Neuronal stem cell (in vitro differentiated cells): ENCODE measurements around the gene PCARE.

Source experiments
- DNase-seq: peaks from one replicate; pipeline ENCODE4 v3.0.0-alpha.2; 2013; ENCODE audit warnings: low spot score
- H2AFZ ChIP-seq: one replicate; pipeline ENCODE4 v1.6.1; 2013; ENCODE audit warnings: mild to moderate bottlenecking, low read length, inconsistent platforms
- H2AK5ac ChIP-seq: 2 replicates; pipeline ENCODE4 v1.6.1; 2013; ENCODE audit warnings: low read depth, mild to moderate bottlenecking, inconsistent platforms, low read length, moderate library complexity, mixed read lengths
- H2BK120ac ChIP-seq: 2 replicates; pipeline ENCODE4 v1.6.1; 2013; ENCODE audit warnings: low read depth, mild to moderate bottlenecking, inconsistent platforms, low read length, moderate library complexity, mixed read lengths
- H2BK12ac ChIP-seq: one replicate; pipeline ENCODE4 v1.6.1; 2013; ENCODE audit warnings: low read length, inconsistent platforms
- H2BK15ac ChIP-seq: 2 replicates; pipeline ENCODE4 v1.6.1; 2013; ENCODE audit warnings: mild to moderate bottlenecking, low read length, inconsistent platforms, mixed read lengths
- H2BK5ac ChIP-seq: one replicate; pipeline ENCODE4 v1.6.1; 2013; ENCODE audit warnings: inconsistent platforms, mild to moderate bottlenecking, low read length, moderate library complexity
- H3K14ac ChIP-seq: one replicate; pipeline ENCODE4 v1.6.1; 2013; ENCODE audit warnings: low read length, inconsistent platforms
- H3K18ac ChIP-seq: 2 replicates; pipeline ENCODE4 v1.6.1; 2013; ENCODE audit warnings: low read length, inconsistent platforms
- H3K23ac ChIP-seq: 2 replicates; pipeline ENCODE4 v1.6.1; 2013; ENCODE audit warnings: low read depth, mild to moderate bottlenecking, mixed read lengths, low read length, inconsistent platforms; ENCODE audit not compliant: poor library complexity
- H3K27ac ChIP-seq: replicated peaks from 3 replicates; pipeline ENCODE4 v1.5.1; 2013; ENCODE audit warnings: low read length, inconsistent platforms
- H3K27me3 ChIP-seq, 3 experiments: 2 replicates each; pipeline ENCODE4 v1.6.1; 2013; ENCODE audit warnings: low read length in 3 of 3, mild to moderate bottlenecking in 2 of 3, inconsistent platforms in 1 of 3, low read depth in 1 of 3, mixed read lengths in 1 of 3, moderate library complexity in 1 of 3; ENCODE audit not compliant: control insufficient read depth in 3 of 3, insufficient read depth in 3 of 3
- H3K36me3 ChIP-seq, 2 donors: replicated peaks in 1 of 2; 2 replicates each; pipeline ENCODE4 v1.6.1; 2013; ENCODE audit warnings: low read length in 2 of 2; ENCODE audit not compliant: control insufficient read depth in 2 of 2, insufficient read depth in 2 of 2
- H3K4ac ChIP-seq: 2 replicates; pipeline ENCODE4 v1.6.1; 2013; ENCODE audit warnings: inconsistent platforms, mild to moderate bottlenecking, low read length, moderate library complexity
- H3K4me1 ChIP-seq, 2 donors: 1 replicate in 1 of 2; 2 replicates in 1 of 2; pipeline ENCODE4 v1.6.1; 2013; ENCODE audit warnings: low read length in 2 of 2, low read depth in 1 of 2; ENCODE audit not compliant: control insufficient read depth in 2 of 2, insufficient read depth in 1 of 2
- H3K4me2 ChIP-seq: one replicate; pipeline ENCODE4 v1.6.1; 2013; ENCODE audit warnings: mild to moderate bottlenecking, low read length, inconsistent platforms; ENCODE audit not compliant: insufficient read depth, poor library complexity, severe bottlenecking
- H3K4me3 ChIP-seq, 2 donors: 2 replicates each; pipeline ENCODE4 v1.5.1; 2013; ENCODE audit warnings: low read length in 2 of 2, mild to moderate bottlenecking in 2 of 2, inconsistent platforms in 1 of 2, moderate library complexity in 1 of 2
- H3K79me1 ChIP-seq: one replicate; pipeline ENCODE4 v1.6.1; 2013; ENCODE audit warnings: low read depth, mild to moderate bottlenecking, inconsistent platforms, low read length, moderate library complexity
- H3K9ac ChIP-seq: one replicate; pipeline ENCODE4 v1.6.1; 2013; ENCODE audit warnings: mild to moderate bottlenecking, low read depth, low read length, inconsistent platforms; ENCODE audit not compliant: poor library complexity
- H3K9me3 ChIP-seq, 2 donors: replicated peaks in 1 of 2; 2 replicates each; pipeline versions ENCODE3 to v1.6.1; 2013; ENCODE audit warnings: low read length in 2 of 2, mild to moderate bottlenecking in 2 of 2, inconsistent platforms in 1 of 2, low read depth in 1 of 2, mixed read lengths in 1 of 2, moderate library complexity in 1 of 2; ENCODE audit not compliant: control insufficient read depth in 2 of 2, insufficient read depth in 1 of 2
- H4K8ac ChIP-seq: one replicate; pipeline ENCODE4 v1.6.1; 2013; ENCODE audit warnings: low read depth, mild to moderate bottlenecking, inconsistent platforms, low read length, moderate library complexity
- H4K91ac ChIP-seq: one replicate; pipeline ENCODE4 v1.6.1; 2013; ENCODE audit warnings: low read length, low read depth, mild to moderate bottlenecking, inconsistent platforms; ENCODE audit not compliant: poor library complexity
- WGBS, 2 donors: extraction: QIAGEN DNeasy Blood & Tissue Kit; methylation state at CpG; one replicate each; pipeline ENCODE4 v1.1.7; 2013; ENCODE audit warnings: missing lambda C conversion rate in 2 of 2, mixed read lengths in 1 of 2; ENCODE audit not compliant: insufficient read length in 2 of 2, insufficient replicate concordance in 1 of 2; ENCODE audit errors: extremely low coverage in 2 of 2; 5-methylcytosine and 5-hydroxymethylcytosine counted together

Gene PCARE

GRCh38 chr2:29041161-29041660 is 33.1 kb downstream of the PCARE start:
- no peak overlapping the region for H3K9ac ChIP-seq
- no peak overlapping the region for H3K4me2 ChIP-seq
- H3K27ac ChIP-seq = no peak overlapping the region
- peaks cover 0 to 13% (median 0%) of the 10 kb centered on the region in 3 experiments for H3K27me3 ChIP-seq
- no peaks in the 10 kb centered on the region for H3K36me3 ChIP-seq
- no peak overlapping the region for H2AFZ ChIP-seq
- H3K9me3 ChIP-seq = no peaks in the 10 kb centered on the region
- H3K79me1 ChIP-seq = no peaks in the 10 kb centered on the region
- H3K23ac ChIP-seq = no peak overlapping the region
- no peak overlapping the region for H3K4ac ChIP-seq
- no peak overlapping the region for H2AK5ac ChIP-seq
- no peak overlapping the region for H2BK120ac ChIP-seq
- H2BK5ac ChIP-seq = no peak overlapping the region
- no peak for DNase-seq
- no peak overlapping the region for H4K91ac ChIP-seq
- no peak overlapping the region for H3K18ac ChIP-seq
- H3K4me1 ChIP-seq = no peaks in the 10 kb centered on the region
- H3K4me3 ChIP-seq = no peak overlapping the region
- no peak overlapping the region for H2BK15ac ChIP-seq
- no peak overlapping the region for H4K8ac ChIP-seq
- H3K14ac ChIP-seq = no peak overlapping the region
- no CpG with 5 or more reads among the region's 9 CpGs for WGBS, 2 donors
- H2BK12ac ChIP-seq = no peak overlapping the region

GRCh38 chr2:29040552-29040951 is 33.8 kb downstream of the PCARE start:
- Histone ChIP-seq H3K4me2 (no peak overlapping the region), H4K8ac (no peak overlapping the region), H2BK120ac (no peak overlapping the region), H4K91ac (no peak overlapping the region), H3K79me1 (no peaks in the 10 kb centered on the region), H3K36me3 (no peaks in the 10 kb centered on the region), H3K4ac (no peak overlapping the region), H3K23ac (no peak overlapping the region), H3K9me3 (no peaks in the 10 kb centered on the region), H3K27ac (no peak overlapping the region), H2AK5ac (no peak overlapping the region), H3K18ac (no peak overlapping the region), H2AFZ (no peak overlapping the region), H3K4me3 (no peak overlapping the region), H3K14ac (no peak overlapping the region), H3K9ac (no peak overlapping the region), H2BK5ac (no peak overlapping the region), H3K27me3 (peaks cover 0 to 12% (median 0%) of the 10 kb centered on the region in 3 experiments), H2BK15ac (no peak overlapping the region), H3K4me1 (no peaks in the 10 kb centered on the region), H2BK12ac (no peak overlapping the region)
- DNase-seq = no peak
- WGBS, 2 donors = no CpG with 5 or more reads among the region's 6 CpGs

- Histone ChIP-seq H3K4ac (no peak overlapping the region), H3K4me1 (no peaks in the 10 kb centered on the region), H3K9me3 (no peaks in the 10 kb centered on the region), H3K27me3 (peaks cover 0 to 10% (median 0%) of the 10 kb centered on the region in 3 experiments), H3K9ac (no peak overlapping the region), H2BK120ac (no peak overlapping the region), H3K36me3 (no peaks in the 10 kb centered on the region), H2AFZ (no peak overlapping the region), H3K27ac (no peak overlapping the region), H4K8ac (no peak overlapping the region), H4K91ac (no peak overlapping the region), H3K79me1 (no peaks in the 10 kb centered on the region), H2AK5ac (no peak overlapping the region), H3K18ac (no peak overlapping the region), H3K23ac (no peak overlapping the region), H3K4me2 (no peak overlapping the region), H3K14ac (no peak overlapping the region), H3K4me3 (no peak overlapping the region), H2BK5ac (no peak overlapping the region), H2BK15ac (no peak overlapping the region), H2BK12ac (no peak overlapping the region)
- DNase-seq = no peak
- no CpG with 5 or more reads among the region's 4 CpGs for WGBS, 2 donors
Measured at GRCh38 chr2:29039718-29040480, 34.4 kb downstream of the PCARE start.

- Histone ChIP-seq H4K91ac (no peak overlapping the region), H3K23ac (peak overlapping the region; percentile 14), H3K27ac (no peak overlapping the region), H3K14ac (no peak overlapping the region), H3K4ac (no peak overlapping the region), H3K27me3 (peaks cover 0 to 9% (median 0%) of the 10 kb centered on the region in 3 experiments), H2BK120ac (no peak overlapping the region), H2AFZ (no peak overlapping the region), H2BK12ac (peak overlapping the region; percentile 66), H2BK5ac (peak overlapping the region; percentile 40), H3K36me3 (no peaks in the 10 kb centered on the region), H3K79me1 (no peaks in the 10 kb centered on the region), H3K9ac (no peak overlapping the region), H2AK5ac (peak overlapping the region; percentile 43), H3K9me3 (no peaks in the 10 kb centered on the region), H3K4me2 (no peak overlapping the region), H4K8ac (no peak overlapping the region), H3K4me1 (peaks cover 0 to 11% of the 10 kb centered on the region in 2 donors), H2BK15ac (no peak overlapping the region), H3K4me3 (no peak overlapping the region), H3K18ac (peak overlapping the region; percentile 53)
- no CpG with 5 or more reads among the region's 17 CpGs for WGBS, 2 donors
- no peak for DNase-seq
Measured at GRCh38 chr2:29035016-29035745, 39.1 kb downstream of the PCARE start.
